NCI-H345 treated with DMSO at 0.1 percent for 48 hours (cell line): ENCODE results near the gene NTF3.

Source experiments
- DNase-seq: peaks from one replicate; lab custom pipeline; 2025; ENCODE audit not compliant: unreplicated experiment; lab: John Stamatoyannopoulos, UW

The NTF3 gene

GRCh38 chr12:5456030-5456429 is 24.1 kb downstream of the NTF3 start:
- no peak for DNase-seq

GRCh38 chr12:5456906-5457305 is 25.0 kb downstream of the NTF3 start:
- no peak for DNase-seq

- no peak for DNase-seq
These were observed 26.5 kb downstream of the NTF3 start for GRCh38 chr12:5458229-5459050.

- DNase-seq, result no peak
These were observed 27.3 kb downstream of the NTF3 start for GRCh38 chr12:5459051-5459782.

- DNase-seq, result no peak
These were observed 28.9 kb downstream of the NTF3 start for GRCh38 chr12:5460817-5461216.

- DNase-seq, result no peak
These were observed 30.1 kb downstream of the NTF3 start for GRCh38 chr12:5461966-5462365.

GRCh38 chr12:5464096-5464495 is 32.2 kb downstream of the NTF3 start:
- no peak for DNase-seq

- DNase-seq, result no peak
These were observed 33.5 kb downstream of the NTF3 start for GRCh38 chr12:5465384-5465783.

- DNase-seq, result no peak
These were observed 34.6 kb downstream of the NTF3 start for GRCh38 chr12:5466521-5466960.

- DNase-seq, result no peak
These were observed 36.0 kb downstream of the NTF3 start for GRCh38 chr12:5467931-5468330.

- DNase-seq, result no peak
These were observed 38.3 kb downstream of the NTF3 start for GRCh38 chr12:5470221-5470620.

- no peak for DNase-seq
These were observed 38.8 kb downstream of the NTF3 start for GRCh38 chr12:5470703-5471102.

GRCh38 chr12:5473076-5473782 is 41.3 kb downstream of the NTF3 start:
- no peak for DNase-seq

- DNase-seq, result no peak
These were observed 41.8 kb downstream of the NTF3 start for GRCh38 chr12:5473783-5474116.

GRCh38 chr12:5476356-5476755 is 44.4 kb downstream of the NTF3 start:
- no peak for DNase-seq

- no peak for DNase-seq
These were observed 46.3 kb downstream of the NTF3 start for GRCh38 chr12:5478081-5478706.

- DNase-seq, result no peak
These were observed 47.9 kb downstream of the NTF3 start for GRCh38 chr12:5479761-5480160.

GRCh38 chr12:5480218-5480937 is 48.5 kb downstream of the NTF3 start:
- DNase-seq, result peak; percentile 68

GRCh38 chr12:5480938-5481303 is 49.0 kb downstream of the NTF3 start:
- no peak for DNase-seq

GRCh38 chr12:5481645-5482044 is 49.7 kb downstream of the NTF3 start:
- no peak for DNase-seq

GRCh38 chr12:5484426-5484825 is 52.5 kb downstream of the NTF3 start:
- DNase-seq, result no peak
